ENCODE measurements around the gene DNAJC1. TPM values are rescaled to one million over a fixed set of nuclear protein-coding genes. Genes with fewer than 3 reads are reported as not detected.
"Not testable (repeated sequence)": the region's sequence is repeated elsewhere in the genome, so short reads cannot be mapped to it uniquely, and the experiment has no call there.

DNAJC1 gene
- total and polyA plus RNA-seq, 4 experiments from 2014 or later: 13.0 to 22.0 (median 15.8) TPM

DNA sequence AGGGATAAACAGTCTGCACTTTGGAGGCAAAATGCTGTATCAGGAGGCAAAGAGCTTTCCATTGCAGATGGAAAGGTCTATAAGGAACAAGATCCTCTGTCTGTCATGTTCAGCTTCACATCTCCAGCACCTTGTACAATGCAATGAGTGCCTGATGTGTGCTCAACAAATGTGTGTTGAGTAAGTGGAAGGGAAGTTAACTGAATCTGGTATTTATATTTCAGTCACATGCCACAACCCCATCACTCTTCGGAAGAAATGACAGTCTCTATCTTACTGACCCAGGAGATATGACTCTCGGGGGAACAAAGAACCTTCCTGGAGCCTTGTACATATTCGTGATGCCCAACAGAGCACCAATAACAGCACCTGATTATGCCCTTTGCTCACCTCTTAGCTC lies 20.0 kb upstream of the DNAJC1 start:
- no peaks in the 10 kb centered on the region for H3K27me3 ChIP-seq (ENCODE audit: insufficient read depth, low read length)
- intact Hi-C loops (cut with micrococcal nuclease): loop anchor here (5.0 kb wide), 2 partner anchors 204 to 294 kb away; partner anchors contain the start of gene COMMD3
- no peaks in the 10 kb centered on the region for H3K36me3 ChIP-seq (ENCODE audit: insufficient read depth, low read length)
- Mint-ChIP-seq H3K4me1 (peaks cover 15 to 21% (median 19%) of the 10 kb centered on the region in 4 donors), H3K27ac (peak overlapping the region in 4 of 7 donors; percentile 3 to 95 (median 84)), H3K36me3 (no peaks in the 10 kb centered on the region), H3K27me3 (peaks cover 0 to 9% of the 10 kb centered on the region in 2 donors), H3K9me3 (peaks cover 0 to 5% (median 0%) of the 10 kb centered on the region in 8 donors), H3K4me3 (peak overlapping the region in 5 of 8 donors; percentile 69 to 91 (median 84))
- no peak overlapping the region for H3K4me3 ChIP-seq (ENCODE audit: low read length in 2 of 2)
- no peaks in the 10 kb centered on the region for H3K9me3 ChIP-seq (ENCODE audit: control insufficient read depth in 1 of 2, low read length in 2 of 2)
- no peak for DNase-seq
- no peak overlapping the region for H3K27ac ChIP-seq (ENCODE audit: low read depth, low read length)
- POLR2A ChIA-PET (ENCODE audit: partially characterized antibody): interaction anchor here (0.8 to 1.4 kb wide), 3 partner anchors 20 to 207 kb away, joined by 3 to 4 read pairs (median 3); partner anchors contain the start of gene DNAJC1
- CTCF ChIA-PET (ENCODE audit: partially characterized antibody): interaction anchor here (0.9 to 1.8 kb wide), 6 partner anchors 9 to 965 kb away, joined by 3 to 5 read pairs (median 3); no protein-coding TSS in a partner anchor
- peaks cover 18% of the 10 kb centered on the region for H3K4me1 ChIP-seq (ENCODE audit: insufficient read depth, low read length)

GRCh38 chr10:22022257-22023032 lies 18.9 kb upstream of the DNAJC1 start:
- Histone ChIP-seq H3K36me3 (ENCODE audit: insufficient read depth, low read length) (no peaks in the 10 kb centered on the region), H3K4me1 (ENCODE audit: insufficient read depth, low read length) (peaks cover 18% of the 10 kb centered on the region), H3K9me3 (ENCODE audit: control insufficient read depth in 1 of 2, low read length in 2 of 2) (no peaks in the 10 kb centered on the region), H3K4me3 (ENCODE audit: low read length in 2 of 2) (peak overlapping the region in 1 of 2 donors; percentile 39), H3K27ac (ENCODE audit: low read depth, low read length) (peak overlapping the region; percentile 45), H3K27me3 (ENCODE audit: insufficient read depth, low read length) (no peaks in the 10 kb centered on the region)
- CTCF ChIA-PET (ENCODE audit: partially characterized antibody): interaction anchor here (1.0 kb wide), 2 partner anchors 14 to 232 kb away, joined by 3 to 4 read pairs; no protein-coding TSS in a partner anchor
- H3K4me1 Mint-ChIP-seq: peaks cover 15 to 21% (median 19%) of the 10 kb centered on the region in 4 donors
- H3K9me3 Mint-ChIP-seq: peaks cover 0 to 5% (median 0%) of the 10 kb centered on the region in 8 donors
- no peaks in the 10 kb centered on the region for H3K36me3 Mint-ChIP-seq
- H3K27me3 Mint-ChIP-seq: peaks cover 0 to 4% of the 10 kb centered on the region in 2 donors
- H3K27ac Mint-ChIP-seq: peak overlapping the region; percentile 75 to 97 (median 95)
- peak; percentile 51 to 75 (median 60) for DNase-seq
- peak overlapping the region; percentile 69 to 91 (median 86) for H3K4me3 Mint-ChIP-seq
- POLR2A ChIA-PET (ENCODE audit: partially characterized antibody): interaction anchor here (0.6 to 1.4 kb wide), 7 partner anchors 19 to 415 kb away, joined by 3 to 8 read pairs (median 3); partner anchors contain the start of genes COMMD3 and DNAJC1
- intact Hi-C loops (cut with micrococcal nuclease): loop anchor here (1.0 to 5.0 kb wide), 5 partner anchors 10 to 295 kb away; partner anchors contain the start of genes COMMD3 and DNAJC1

GRCh38 chr10:22021144-22021543 lies 17.6 kb upstream of the DNAJC1 start:
- intact Hi-C loops (cut with micrococcal nuclease): loop anchor here (5.0 kb wide), 2 partner anchors 206 to 296 kb away; partner anchors contain the start of gene COMMD3
- peak overlapping the region in 1 of 8 donors; percentile 29 for H3K4me3 Mint-ChIP-seq

GRCh38 chr10:22017283-22018020 lies 13.9 kb upstream of the DNAJC1 start:
- Histone ChIP-seq H3K4me1 (ENCODE audit: insufficient read depth, low read length) (peaks cover 7% of the 10 kb centered on the region), H3K4me3 (ENCODE audit: low read length in 2 of 2) (no peak overlapping the region), H3K27me3 (ENCODE audit: insufficient read depth, low read length) (no peaks in the 10 kb centered on the region), H3K9me3 (ENCODE audit: control insufficient read depth in 1 of 2, low read length in 2 of 2) (no peaks in the 10 kb centered on the region), H3K36me3 (ENCODE audit: insufficient read depth, low read length) (no peaks in the 10 kb centered on the region), H3K27ac (ENCODE audit: low read depth, low read length) (no peak overlapping the region)
- H3K9me3 Mint-ChIP-seq: no peaks in the 10 kb centered on the region
- peaks cover 1 to 8% of the 10 kb centered on the region in 2 donors for H3K27me3 Mint-ChIP-seq
- H3K36me3 Mint-ChIP-seq: no peaks in the 10 kb centered on the region
- H3K4me3 Mint-ChIP-seq: no peak overlapping the region
- DNase-seq: no peak
- POLR2A ChIA-PET (ENCODE audit: partially characterized antibody): interaction anchor here (1.1 to 1.7 kb wide), 5 partner anchors 14 to 419 kb away, joined by 3 to 4 read pairs (median 4); partner anchors contain the start of gene DNAJC1
- H3K27ac Mint-ChIP-seq: peak overlapping the region in 1 of 7 donors; percentile 24
- H3K4me1 Mint-ChIP-seq: peaks cover 7 to 10% (median 8%) of the 10 kb centered on the region in 4 donors
- intact Hi-C loops (cut with micrococcal nuclease): no loop called here
- CTCF ChIA-PET (ENCODE audit: partially characterized antibody): interaction anchor here (0.6 to 9.0 kb wide), 4 partner anchors 9 to 973 kb away, joined by 3 to 91 read pairs (median 4); no protein-coding TSS in a partner anchor

More at GRCh38 chr10:22021144-22021543, 17.6 kb upstream of the DNAJC1 start:
- H3K36me3 Mint-ChIP-seq; H3K9me3 ChIP-seq (ENCODE audit: control insufficient read depth in 1 of 2, low read length in 2 of 2); H3K36me3 ChIP-seq (ENCODE audit: insufficient read depth, low read length); H3K27me3 ChIP-seq (ENCODE audit: insufficient read depth, low read length); POLR2A ChIA-PET (ENCODE audit: partially characterized antibody); H3K27ac ChIP-seq (ENCODE audit: low read depth, low read length); DNase-seq; H3K27me3 Mint-ChIP-seq; H3K9me3 Mint-ChIP-seq; H3K4me3 ChIP-seq (ENCODE audit: low read length in 2 of 2): not testable (repeated sequence)
- peak overlapping the region in 3 of 7 donors; percentile 59 to 75 (median 69) for H3K27ac Mint-ChIP-seq
- CTCF ChIA-PET (ENCODE audit: partially characterized antibody): interaction anchor here (0.7 kb wide), 1 partner anchor 131 kb away, joined by 3 read pairs; no protein-coding TSS in a partner anchor
- H3K4me1 Mint-ChIP-seq: peaks cover 15 to 21% (median 19%) of the 10 kb centered on the region in 4 donors
- H3K4me1 ChIP-seq (ENCODE audit: insufficient read depth, low read length): peaks cover 18% of the 10 kb centered on the region

GRCh38 chr10:22016046-22016705 lies 12.6 kb upstream of the DNAJC1 start:
- H3K9me3 ChIP-seq (ENCODE audit: control insufficient read depth in 1 of 2, low read length in 2 of 2): no peaks in the 10 kb centered on the region
- Mint-ChIP-seq H3K27me3 (peaks cover 5 to 8% of the 10 kb centered on the region in 2 donors), H3K4me1 (peaks cover 0 to 3% (median 2%) of the 10 kb centered on the region in 4 donors), H3K27ac (no peak overlapping the region), H3K9me3 (no peaks in the 10 kb centered on the region), H3K4me3 (no peak overlapping the region), H3K36me3 (no peaks in the 10 kb centered on the region)
- no peaks in the 10 kb centered on the region for H3K4me1 ChIP-seq (ENCODE audit: insufficient read depth, low read length)
- no peaks in the 10 kb centered on the region for H3K36me3 ChIP-seq (ENCODE audit: insufficient read depth, low read length)
- H3K27ac ChIP-seq (ENCODE audit: low read depth, low read length): no peak overlapping the region
- H3K27me3 ChIP-seq (ENCODE audit: insufficient read depth, low read length): no peaks in the 10 kb centered on the region
- ChIA-PET POLR2A (ENCODE audit: partially characterized antibody) (interaction anchor here (0.5 to 1.5 kb wide), 2 partner anchors 197 to 420 kb away, joined by 4 read pairs; no protein-coding TSS in a partner anchor), CTCF (ENCODE audit: partially characterized antibody) (interaction anchor here (1.5 to 9.0 kb wide), 2 partner anchors 25 to 974 kb away, joined by 3 to 91 read pairs; no protein-coding TSS in a partner anchor)
- intact Hi-C loops (cut with micrococcal nuclease): no loop called here
- no peak overlapping the region for H3K4me3 ChIP-seq (ENCODE audit: low read length in 2 of 2)
- DNase-seq: no peak

GRCh38 chr10:22010973-22011408 lies 7.5 kb upstream of the DNAJC1 start:
- Mint-ChIP-seq H3K27me3 (peaks cover 5 to 7% of the 10 kb centered on the region in 2 donors), H3K27ac (no peak overlapping the region), H3K4me3 (no peak overlapping the region), H3K4me1 (peaks cover 0 to 4% (median under 1%) of the 10 kb centered on the region in 4 donors), H3K36me3 (no peaks in the 10 kb centered on the region), H3K9me3 (peaks cover 0 to 11% (median 0%) of the 10 kb centered on the region in 8 donors)
- Histone ChIP-seq H3K4me3 (ENCODE audit: low read length in 2 of 2) (no peak overlapping the region), H3K9me3 (ENCODE audit: control insufficient read depth in 1 of 2, low read length in 2 of 2) (no peaks in the 10 kb centered on the region), H3K27ac (ENCODE audit: low read depth, low read length) (no peak overlapping the region), H3K4me1 (ENCODE audit: insufficient read depth, low read length) (no peaks in the 10 kb centered on the region), H3K27me3 (ENCODE audit: insufficient read depth, low read length) (no peaks in the 10 kb centered on the region), H3K36me3 (ENCODE audit: insufficient read depth, low read length) (no peaks in the 10 kb centered on the region)
- DNase-seq: peak in 4 of 5 donors; percentile 38 to 51 (median 44)
- POLR2A ChIA-PET (ENCODE audit: partially characterized antibody): interaction anchor here (0.7 to 1.8 kb wide), 3 partner anchors 8 to 426 kb away, joined by 3 to 13 read pairs (median 5); partner anchors contain the start of gene DNAJC1
- CTCF ChIA-PET (ENCODE audit: partially characterized antibody): interaction anchor here (0.6 to 11.9 kb wide), 18 partner anchors 9 to 999 kb away, joined by 3 to 133 read pairs (median 4); partner anchors contain the start of genes COMMD3 and DNAJC1
- intact Hi-C loops (cut with micrococcal nuclease): loop anchor here (1.0 to 5.0 kb wide), 3 partner anchors 410 to 1056 kb away; no protein-coding TSS in a partner anchor
